Central memory CD4-positive, alpha-beta T cell (primary cell): ENCODE measurements around the gene CAVIN2.

Experiments
- DNase-seq: peaks from one replicate; pipeline ENCODE4 v3.0.0; 2022

The CAVIN2 gene

GRCh38 chr2:191864628-191865374 is 17.9 kb upstream of the CAVIN2 start:
- DNase-seq, result no peak

GRCh38 chr2:191863988-191864387 is 17.1 kb upstream of the CAVIN2 start:
- DNase-seq, result no peak

- no peak for DNase-seq
These were observed 15.4 kb upstream of the CAVIN2 start for GRCh38 chr2:191862156-191862775.

GRCh38 chr2:191860760-191861466 is 14.0 kb upstream of the CAVIN2 start:
- no peak for DNase-seq

- DNase-seq, result no peak
These were observed 12.8 kb upstream of the CAVIN2 start for GRCh38 chr2:191859681-191860080.

GRCh38 chr2:191857886-191858285 is 11.0 kb upstream of the CAVIN2 start:
- DNase-seq, result no peak

- no peak for DNase-seq
These were observed 10.4 kb upstream of the CAVIN2 start for GRCh38 chr2:191857259-191857805.

GRCh38 chr2:191856111-191856876 is 9.4 kb upstream of the CAVIN2 start:
- no peak for DNase-seq

GRCh38 chr2:191855382-191855781 is 8.5 kb upstream of the CAVIN2 start:
- DNase-seq, result no peak

- DNase-seq, result no peak
These were observed 7.8 kb upstream of the CAVIN2 start for GRCh38 chr2:191854382-191855372.

GRCh38 chr2:191853843-191854242 is 7.0 kb upstream of the CAVIN2 start:
- no peak for DNase-seq

- no peak for DNase-seq
These were observed 4.3 kb upstream of the CAVIN2 start for GRCh38 chr2:191851158-191851557.

GRCh38 chr2:191848771-191849767 is 2.2 kb upstream of the CAVIN2 start:
- DNase-seq, result no peak

GRCh38 chr2:191847764-191848163 is 876 bp upstream of the CAVIN2 start:
- no peak for DNase-seq

- no peak for DNase-seq
These were observed 893 bp downstream of the CAVIN2 start for GRCh38 chr2:191845876-191846514.

- no peak for DNase-seq
These were observed 1.6 kb downstream of the CAVIN2 start for GRCh38 chr2:191845248-191845715.

- DNase-seq, result no peak
These were observed 2.2 kb downstream of the CAVIN2 start for GRCh38 chr2:191844706-191845105.

GRCh38 chr2:191840921-191841320 is 6.0 kb downstream of the CAVIN2 start:
- DNase-seq, result no peak
